K562 (cell line): ENCODE data around the gene GPX6. TPM values are rescaled to one million over a fixed set of nuclear protein-coding genes. Genes with fewer than 3 reads are reported as not detected.

Source experiments
- ATF1 ChIP-seq, 2 experiments: fragments of 450-650 bp in 1 of 2; IDR thresholded peaks; 2 replicates each; pipeline ENCODE4 v1.6.1; 2016; ENCODE audit warnings: missing compliant biosample characterization in 1 of 2, missing genetic modification characterization in 1 of 2
- FOXK2 ChIP-seq, 2 experiments: fragments of 450-650 bp; IDR thresholded peaks in 1 of 2; conservative IDR thresholded peaks in 1 of 2; 2 replicates each; pipeline ENCODE4 v1.6.1; 2016; ENCODE audit warnings: low read depth in 2 of 2, mild to moderate bottlenecking in 1 of 2
- GATA2 ChIP-seq: sonication (generic); formaldehyde crosslinking; IDR thresholded peaks from 2 replicates; pipeline ENCODE4 v1.4.0; 2020; ENCODE audit warnings: mild to moderate bottlenecking, missing genetic modification reagents
- HDAC1 ChIP-seq, 2 experiments: fragments of 450-650 bp; IDR thresholded peaks; 2 replicates each; pipeline ENCODE4 v1.6.1; 2016 to 2017; ENCODE audit warnings: inconsistent platforms in 1 of 2, mild to moderate bottlenecking in 1 of 2, moderate library complexity in 1 of 2
- HDAC8 ChIP-seq: fragments of 450-650 bp; IDR thresholded peaks from 2 replicates; pipeline ENCODE4 v1.6.1; 2016; ENCODE audit warnings: mild to moderate bottlenecking, missing genetic modification characterization, moderate library complexity, missing compliant biosample characterization
- HNRNPK ChIP-seq: fragments of 200-400 bp; formaldehyde crosslinking; IDR thresholded peaks from one replicate; pipeline ENCODE4 v1.6.1; 2018; ENCODE audit warnings: mild to moderate bottlenecking, low read depth, low read length; ENCODE audit not compliant: poor library complexity, severe bottlenecking
- MAFF ChIP-seq: IDR thresholded peaks from 2 replicates; pipeline ENCODE4 v1.6.1; 2012; ENCODE audit warnings: low read length, improper control_type of control experiment
- MXI1 ChIP-seq: IDR thresholded peaks from 2 replicates; pipeline ENCODE4 v1.6.1; 2011; ENCODE audit warnings: low read depth, mild to moderate bottlenecking, improper control_type of control experiment, low read length
- NCOR1 ChIP-seq: fragments of 450-650 bp; IDR thresholded peaks from 2 replicates; pipeline ENCODE4 v1.6.1; 2016; ENCODE audit warnings: mild to moderate bottlenecking, moderate library complexity
- NR2C2 ChIP-seq, 2 experiments: fragments of 200-800 bp in 1 of 2; sonication (Bioruptor generic) in 1 of 2; sonication (generic) in 1 of 2; formaldehyde crosslinking in 1 of 2; IDR thresholded peaks; 2 replicates each; pipeline versions ENCODE4 v1.6.1 to v1.8.0; 2016 to 2022; ENCODE audit warnings: mild to moderate bottlenecking in 1 of 2, missing compliant biosample characterization in 1 of 2, missing genetic modification characterization in 1 of 2, missing genetic modification reagents in 1 of 2
- PML ChIP-seq: IDR thresholded peaks from 2 replicates; pipeline ENCODE4 v1.6.1; 2012; ENCODE audit warnings: low read length, inconsistent platforms
- RBM17 ChIP-seq: fragments of 200-400 bp; formaldehyde crosslinking; IDR thresholded peaks from 2 replicates; pipeline ENCODE4 v1.6.1; 2017; ENCODE audit warnings: low read depth, mild to moderate bottlenecking, low read length, borderline replicate concordance
- TEAD1 ChIP-seq, 2 experiments: fragments of 450-650 bp in 1 of 2; sonication (generic) in 1 of 2; formaldehyde crosslinking; IDR thresholded peaks; 2 replicates each; pipeline versions ENCODE4 v1.4.0 to v1.8.0; 2020 to 2022; ENCODE audit warnings: mild to moderate bottlenecking in 2 of 2, missing genetic modification reagents in 1 of 2
- ZNF184 ChIP-seq: sonication (generic); formaldehyde crosslinking; IDR thresholded peaks from 2 replicates; pipeline ENCODE4 v1.5.0; 2020; ENCODE audit warnings: missing genetic modification reagents
- ZNF76 ChIP-seq: fragments of 250-450 bp; sonication (Bioruptor Pico); IDR thresholded peaks from 2 replicates; pipeline ENCODE4 v1.4.0; 2020; ENCODE audit warnings: mild to moderate bottlenecking, moderate library complexity, borderline replicate concordance
- polyA plus RNA-seq, 8 experiments: library from polyadenylated mRNA; depleted of rRNA in 4 of 8; stranded (reverse) in 5 of 8; unstranded in 3 of 8; fragments of >200 nt; fragmentation: Nextera tagmentation in 2 of 8; fragmentation: Illumina TruSeq in 1 of 8; extraction: Ambion mirVana in 2 of 8; extraction: Trizol in 1 of 8; gene quantifications; 2 replicates each; pipeline versions ENCODE4 v1.2.1 to v1.2.3, GENCODE V29; 2011 to 2014; ENCODE audit warnings: inconsistent platforms in 1 of 8, missing spikeins in 1 of 8
- total RNA-seq, 7 experiments: library from RNA; depleted of rRNA in 6 of 7; stranded (reverse); fragments of >200 nt in 6 of 7; fragmentation: Illumina TruSeq in 2 of 7; extraction: Trizol in 2 of 7; gene quantifications; 2 replicates each; pipeline versions ENCODE4 v1.2.1 to v1.2.3, GENCODE V29; 2011 to 2021; ENCODE audit warnings: low replicate concordance in 1 of 7
- TF ChIP-seq, protein P1 (sequence below), 2 experiments: fragments of 450-650 bp; IDR thresholded peaks; 2 replicates each; pipeline ENCODE4 v1.6.1; 2016
- TF ChIP-seq, protein P2 (sequence below), 2 experiments: fragments of 450-650 bp; conservative IDR thresholded peaks; 2 replicates each; pipeline ENCODE4 v1.6.1; 2017; ENCODE audit warnings: mild to moderate bottlenecking in 2 of 2, moderate library complexity in 2 of 2
- TF ChIP-seq, protein P3 (sequence below): fragments of 200-800 bp; sonication (Bioruptor generic); IDR thresholded peaks from 2 replicates; pipeline ENCODE4 v1.6.1; 2016; ENCODE audit warnings: missing genetic modification characterization, missing compliant biosample characterization

The GPX6 gene
- total and polyA plus RNA-seq, 9 of the 15 experiments (the other 6 are each of a cell fraction or from before 2014, with no cell fraction given): not detected

DNA sequence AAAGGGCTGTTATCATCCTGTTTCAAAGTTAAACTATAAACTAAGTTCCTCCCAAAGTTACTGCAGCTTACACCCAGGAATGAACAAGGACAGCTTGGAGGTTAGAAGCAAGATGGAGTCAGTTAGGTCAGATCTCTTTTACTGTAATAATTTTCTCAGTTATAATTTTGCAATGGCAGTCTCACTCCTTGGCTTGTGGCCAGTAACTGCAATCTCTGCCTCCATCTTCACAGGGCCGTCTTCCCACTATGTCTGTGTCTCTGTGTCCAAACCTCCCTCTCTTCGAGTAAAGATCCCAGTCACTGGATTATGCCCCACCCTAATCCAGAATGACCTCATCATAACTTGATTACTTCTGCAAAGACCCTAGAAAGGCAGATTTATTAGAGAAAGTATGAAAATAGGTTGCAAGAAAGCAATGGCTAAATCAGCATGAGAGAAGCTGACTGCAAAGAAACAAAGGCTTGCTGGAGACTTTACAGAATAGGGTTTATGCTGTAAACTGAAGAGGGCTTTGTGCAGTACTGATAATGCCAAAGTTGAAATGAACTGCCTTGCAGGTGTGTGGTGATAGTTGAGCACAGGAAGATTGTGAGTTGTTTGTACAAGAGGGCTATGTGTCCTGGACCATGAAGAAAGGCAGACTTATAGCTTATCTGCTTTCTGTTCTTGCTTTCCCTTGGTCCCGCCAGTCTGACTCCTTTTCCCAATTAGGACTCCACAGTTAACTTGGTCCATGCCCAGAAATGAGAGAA lies 28.4 kb downstream of the GPX6 start (continued):
- TF ChIP-seq, protein P1, sequence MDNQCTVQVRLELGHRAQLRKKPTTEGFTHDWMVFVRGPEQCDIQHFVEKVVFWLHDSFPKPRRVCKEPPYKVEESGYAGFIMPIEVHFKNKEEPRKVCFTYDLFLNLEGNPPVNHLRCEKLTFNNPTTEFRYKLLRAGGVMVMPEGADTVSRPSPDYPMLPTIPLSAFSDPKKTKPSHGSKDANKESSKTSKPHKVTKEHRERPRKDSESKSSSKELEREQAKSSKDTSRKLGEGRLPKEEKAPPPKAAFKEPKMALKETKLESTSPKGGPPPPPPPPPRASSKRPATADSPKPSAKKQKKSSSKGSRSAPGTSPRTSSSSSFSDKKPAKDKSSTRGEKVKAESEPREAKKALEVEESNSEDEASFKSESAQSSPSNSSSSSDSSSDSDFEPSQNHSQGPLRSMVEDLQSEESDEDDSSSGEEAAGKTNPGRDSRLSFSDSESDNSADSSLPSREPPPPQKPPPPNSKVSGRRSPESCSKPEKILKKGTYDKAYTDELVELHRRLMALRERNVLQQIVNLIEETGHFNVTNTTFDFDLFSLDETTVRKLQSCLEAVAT (IDR thresholded peaks at IDR 0.05): 0 out of 4 replicates have a peak, but pooled peaks of 1 of the 2 experiments have one; percentile 6
- TF ChIP-seq NR2C2 (CRISPR knock-in tag; IDR thresholded peaks at IDR 0.05) (no peak), NR2C2 (tag; IDR thresholded peaks at IDR 0.05) (0 out of 2 replicates have a peak, but pooled peaks have one; percentile 44), HDAC8 (tag) (peak; percentile 93), NCOR1 (peak; percentile 39), GATA2 (CRISPR knock-in tag) (peak; percentile 60; the same call in 1 of the 2 replicates), RBM17 (no peak), MAFF (no peak), ATF1 (CRISPR knock-in tag; IDR thresholded peaks at IDR 0.05) (no peak), ATF1 (tag; IDR thresholded peaks at IDR 0.05) (0 out of 2 replicates have a peak, but pooled peaks have one; percentile 38), PML (no peak), MXI1 (no peak), FOXK2 (conservative IDR thresholded peaks at IDR 0.05 in 1 of 2, IDR thresholded peaks at IDR 0.05 in 1 of 2; ENCODE audit: low read depth in 2 of 2) (no peak), ZNF76 (CRISPR knock-in tag) (0 out of 2 replicates have a peak, but pooled peaks have one; percentile 82), HNRNPK (no peak), TEAD1 (CRISPR knock-in tag; IDR thresholded peaks at IDR 0.05) (peak in 1 of 2 experiments; percentile 92; a peak in 2 of 4 replicates), ZNF184 (CRISPR knock-in tag) (no peak), HDAC1 (IDR thresholded peaks at IDR 0.05) (no peak)
- TF ChIP-seq, protein P2, sequence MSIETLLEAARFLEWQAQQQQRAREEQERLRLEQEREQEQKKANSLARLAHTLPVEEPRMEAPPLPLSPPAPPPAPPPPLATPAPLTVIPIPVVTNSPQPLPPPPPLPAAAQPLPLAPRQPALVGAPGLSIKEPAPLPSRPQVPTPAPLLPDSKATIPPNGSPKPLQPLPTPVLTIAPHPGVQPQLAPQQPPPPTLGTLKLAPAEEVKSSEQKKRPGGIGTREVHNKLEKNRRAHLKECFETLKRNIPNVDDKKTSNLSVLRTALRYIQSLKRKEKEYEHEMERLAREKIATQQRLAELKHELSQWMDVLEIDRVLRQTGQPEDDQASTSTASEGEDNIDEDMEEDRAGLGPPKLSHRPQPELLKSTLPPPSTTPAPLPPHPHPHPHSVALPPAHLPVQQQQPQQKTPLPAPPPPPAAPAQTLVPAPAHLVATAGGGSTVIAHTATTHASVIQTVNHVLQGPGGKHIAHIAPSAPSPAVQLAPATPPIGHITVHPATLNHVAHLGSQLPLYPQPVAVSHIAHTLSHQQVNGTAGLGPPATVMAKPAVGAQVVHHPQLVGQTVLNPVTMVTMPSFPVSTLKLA (conservative IDR thresholded peaks at IDR 0.05): 0 out of 4 replicates have a peak, but pooled peaks of 1 of the 2 experiments have one; percentile 14
- TF ChIP-seq, protein P3, sequence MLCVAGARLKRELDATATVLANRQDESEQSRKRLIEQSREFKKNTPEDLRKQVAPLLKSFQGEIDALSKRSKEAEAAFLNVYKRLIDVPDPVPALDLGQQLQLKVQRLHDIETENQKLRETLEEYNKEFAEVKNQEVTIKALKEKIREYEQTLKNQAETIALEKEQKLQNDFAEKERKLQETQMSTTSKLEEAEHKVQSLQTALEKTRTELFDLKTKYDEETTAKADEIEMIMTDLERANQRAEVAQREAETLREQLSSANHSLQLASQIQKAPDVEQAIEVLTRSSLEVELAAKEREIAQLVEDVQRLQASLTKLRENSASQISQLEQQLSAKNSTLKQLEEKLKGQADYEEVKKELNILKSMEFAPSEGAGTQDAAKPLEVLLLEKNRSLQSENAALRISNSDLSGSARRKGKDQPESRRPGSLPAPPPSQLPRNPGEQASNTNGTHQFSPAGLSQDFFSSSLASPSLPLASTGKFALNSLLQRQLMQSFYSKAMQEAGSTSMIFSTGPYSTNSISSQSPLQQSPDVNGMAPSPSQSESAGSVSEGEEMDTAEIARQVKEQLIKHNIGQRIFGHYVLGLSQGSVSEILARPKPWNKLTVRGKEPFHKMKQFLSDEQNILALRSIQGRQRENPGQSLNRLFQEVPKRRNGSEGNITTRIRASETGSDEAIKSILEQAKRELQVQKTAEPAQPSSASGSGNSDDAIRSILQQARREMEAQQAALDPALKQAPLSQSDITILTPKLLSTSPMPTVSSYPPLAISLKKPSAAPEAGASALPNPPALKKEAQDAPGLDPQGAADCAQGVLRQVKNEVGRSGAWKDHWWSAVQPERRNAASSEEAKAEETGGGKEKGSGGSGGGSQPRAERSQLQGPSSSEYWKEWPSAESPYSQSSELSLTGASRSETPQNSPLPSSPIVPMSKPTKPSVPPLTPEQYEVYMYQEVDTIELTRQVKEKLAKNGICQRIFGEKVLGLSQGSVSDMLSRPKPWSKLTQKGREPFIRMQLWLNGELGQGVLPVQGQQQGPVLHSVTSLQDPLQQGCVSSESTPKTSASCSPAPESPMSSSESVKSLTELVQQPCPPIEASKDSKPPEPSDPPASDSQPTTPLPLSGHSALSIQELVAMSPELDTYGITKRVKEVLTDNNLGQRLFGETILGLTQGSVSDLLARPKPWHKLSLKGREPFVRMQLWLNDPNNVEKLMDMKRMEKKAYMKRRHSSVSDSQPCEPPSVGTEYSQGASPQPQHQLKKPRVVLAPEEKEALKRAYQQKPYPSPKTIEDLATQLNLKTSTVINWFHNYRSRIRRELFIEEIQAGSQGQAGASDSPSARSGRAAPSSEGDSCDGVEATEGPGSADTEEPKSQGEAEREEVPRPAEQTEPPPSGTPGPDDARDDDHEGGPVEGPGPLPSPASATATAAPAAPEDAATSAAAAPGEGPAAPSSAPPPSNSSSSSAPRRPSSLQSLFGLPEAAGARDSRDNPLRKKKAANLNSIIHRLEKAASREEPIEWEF (CRISPR knock-in tag): 0 out of 2 replicates have a peak, but pooled peaks have one; percentile 62
